ENCODE data around the gene CLDN6. TPM values are rescaled to one million over a fixed set of nuclear protein-coding genes. Genes with fewer than 3 reads are reported as not detected.

CLDN6 gene
- total and polyA plus RNA-seq, 8 donors: not detected

GRCh38 chr16:2996298-2996697 lies 21.7 kb downstream of the CLDN6 start:
- Histone ChIP-seq H3K9me3 (no peaks in the 10 kb centered on the region), H3K4me3 (no peak overlapping the region), H3K36me3 (no peaks in the 10 kb centered on the region), H3K27ac (no peak overlapping the region), H3K4me1 (no peaks in the 10 kb centered on the region), H3K27me3 (peaks cover 0 to 61% (median 0%) of the 10 kb centered on the region in 3 donors)
- WGBS, 5 donors: 80 to 93% (median 85%) methylated on average over 11 to 13 of the region's 13 CpGs
- TF ChIP-seq EP300 (IDR thresholded peaks at IDR 0.05) (no peak), POLR2A (IDR thresholded peaks at IDR 0.05) (no peak)
- intact Hi-C loops (cut with DNase I; ENCODE audit: low total_unique reads): no loop called here
- DNase-seq: no peak

GRCh38 chr16:2992383-2993081 lies 25.5 kb downstream of the CLDN6 start:
- Histone ChIP-seq H3K27ac (no peak overlapping the region), H3K27me3 (peaks cover 0 to 62% (median 8%) of the 10 kb centered on the region in 3 donors), H3K4me1 (peaks cover 0 to 4% (median 0%) of the 10 kb centered on the region in 4 donors), H3K4me3 (no peak overlapping the region), H3K36me3 (no peaks in the 10 kb centered on the region), H3K9me3 (no peaks in the 10 kb centered on the region)
- TF ChIP-seq EP300 (IDR thresholded peaks at IDR 0.05) (no peak), POLR2A (IDR thresholded peaks at IDR 0.05) (no peak), CTCF (IDR thresholded peaks at IDR 0.05) (no peak), POLR2AphosphoS5 (IDR thresholded peaks at IDR 0.05) (no peak)
- no peak for DNase-seq
- intact Hi-C loops (cut with DNase I; ENCODE audit: low total_unique reads): no loop called here
- WGBS, 5 donors: 71 to 84% (median 74%) methylated on average over 14 of the region's 14 CpGs

- no peak overlapping the region for H3K27ac ChIP-seq
- TF ChIP-seq POLR2A (IDR thresholded peaks at IDR 0.05) (no peak), POLR2AphosphoS5 (IDR thresholded peaks at IDR 0.05) (no peak), CTCF (IDR thresholded peaks at IDR 0.05) (no peak), EP300 (IDR thresholded peaks at IDR 0.05) (no peak)
- no peak for DNase-seq
- intact Hi-C loops (cut with DNase I; ENCODE audit: low total_unique reads): no loop called here
- H3K4me1 ChIP-seq: peaks cover 0 to 4% (median 0%) of the 10 kb centered on the region in 4 donors
- H3K27me3 ChIP-seq: peaks cover 0 to 61% (median 8%) of the 10 kb centered on the region in 3 donors
- 76 to 84% (median 81%) methylated on average over 8 to 12 of the region's 12 CpGs for WGBS, 5 donors
- H3K9me3 ChIP-seq: no peaks in the 10 kb centered on the region
- no peaks in the 10 kb centered on the region for H3K36me3 ChIP-seq
- no peak overlapping the region for H3K4me3 ChIP-seq
Observed at GRCh38 chr16:2991566-2992261, 26.3 kb downstream of the CLDN6 start.

GRCh38 chr16:2990891-2991290 lies 27.1 kb downstream of the CLDN6 start:
- intact Hi-C loops (cut with DNase I; ENCODE audit: low total_unique reads): no loop called here
- Histone ChIP-seq H3K36me3 (no peaks in the 10 kb centered on the region), H3K9me3 (no peaks in the 10 kb centered on the region), H3K27me3 (peaks cover 0 to 53% (median 8%) of the 10 kb centered on the region in 3 donors), H3K4me1 (peaks cover 0 to 7% (median 1%) of the 10 kb centered on the region in 4 donors), H3K4me3 (no peak overlapping the region), H3K27ac (no peak overlapping the region)
- TF ChIP-seq POLR2A (IDR thresholded peaks at IDR 0.05) (no peak), EP300 (IDR thresholded peaks at IDR 0.05) (no peak), CTCF (IDR thresholded peaks at IDR 0.05) (no peak), POLR2AphosphoS5 (IDR thresholded peaks at IDR 0.05) (no peak)
- peak; percentile 42 to 73 for DNase-seq
- WGBS, 5 donors: 29 to 62% (median 52%) methylated on average over 7 to 10 of the region's 10 CpGs

All from stomach (tissue), 9 donors.